Testis (tissue), 3 donors: ENCODE data around the gene CLPTM1L. TPM values are rescaled to one million over a fixed set of nuclear protein-coding genes. Genes with fewer than 3 reads are reported as not detected.

ENCODE experiments used
- DNase-seq: peaks from one replicate; pipeline ENCODE4 v3.0.0-alpha.2; 2019
- H3K27ac ChIP-seq, 2 donors: fragments of 200-600 bp; sonication (generic); one replicate each; pipeline ENCODE4 v1.5.1; 2019
- H3K27me3 ChIP-seq: fragments of 200-600 bp; sonication (generic); one replicate; pipeline ENCODE4 v1.5.1; 2019
- H3K36me3 ChIP-seq: fragments of 200-600 bp; sonication (generic); one replicate; pipeline ENCODE4 v1.5.1; 2017; ENCODE audit warnings: low read depth; ENCODE audit errors: missing control alignments
- H3K4me1 ChIP-seq: fragments of 200-600 bp; sonication (generic); one replicate; pipeline ENCODE4 v1.5.1; 2019
- H3K4me3 ChIP-seq, 2 donors: fragments of 200-600 bp; sonication (generic); one replicate each; pipeline ENCODE4 v1.5.1; 2017 to 2019
- H3K9me3 ChIP-seq: fragments of 200-600 bp; sonication (generic); one replicate; pipeline ENCODE4 v1.5.1; 2017
- POLR2A ChIP-seq: fragments of 450-650 bp; IDR thresholded peaks from one replicate; pipeline ENCODE4 v1.6.1; 2017; ENCODE audit warnings: antibody characterized with exemption, mild to moderate bottlenecking, moderate library complexity
- WGBS, 2 donors: methylation state at CpG; one replicate each; pipeline ENCODE4 v1.1.5; 2018; 5-methylcytosine and 5-hydroxymethylcytosine counted together
- intact Hi-C: fragments of 100-400 bp; cut with DNase I; formaldehyde crosslinking; loops from one replicate; pipeline ENCODE4 v1.15.1; 2023; ENCODE audit warnings: low total_unique reads
- polyA plus RNA-seq: library from polyadenylated mRNA; stranded (reverse); fragments of 350-450 nt; fragmentation: Illumina TruSeq; extraction: RNeasy Lipid Tissue Mini Kit (QIAGEN cat#74804); gene quantifications from one replicate; pipeline ENCODE4 v1.2.3, GENCODE V29; 2014; ENCODE audit warnings: low read depth, low replicate concordance; ENCODE audit not compliant: insufficient read depth
- total RNA-seq, 2 donors: library from RNA; depleted of rRNA; stranded (reverse); fragments of >200 nt; gene quantifications; one replicate each; pipeline ENCODE4 v1.2.3, GENCODE V29; 2016
- TF ChIP-seq, protein P1 (sequence below), 3 experiments: fragments of 450-650 bp in 2 of 3; fragments of 200-600 bp in 1 of 3; sonication (generic) in 1 of 3; IDR thresholded peaks; one replicate each; pipeline ENCODE4 v1.5.1; 2016 to 2019; ENCODE audit warnings: antibody characterized with exemption in 3 of 3, mild to moderate bottlenecking in 2 of 3, moderate library complexity in 1 of 3

CLPTM1L gene
- total and polyA plus RNA-seq, 3 donors from 2014 or later = 148 to 170 (median 150) TPM

DNA sequence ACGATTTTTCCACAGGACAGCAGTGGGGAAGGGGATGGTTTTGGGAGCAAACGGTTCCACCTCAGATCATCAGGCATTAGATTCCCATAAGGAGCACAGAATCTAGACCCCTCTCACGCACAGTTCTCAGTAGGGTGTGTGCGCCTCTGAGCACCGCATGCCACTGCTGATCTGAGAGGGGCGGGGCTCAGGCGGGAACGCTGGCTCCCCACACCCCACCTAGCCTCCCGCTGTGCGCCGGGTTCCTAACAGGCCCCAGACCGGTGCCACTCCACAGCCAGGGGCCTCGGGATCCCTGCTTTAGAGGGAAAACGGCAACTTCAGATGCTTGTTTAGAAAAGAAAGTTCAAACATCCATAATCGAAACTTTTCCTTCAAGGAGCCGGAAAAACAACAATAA is 70.4 kb downstream of the CLPTM1L start:
- Histone ChIP-seq H3K36me3 (no peaks in the 10 kb centered on the region), H3K27me3 (no peaks in the 10 kb centered on the region), H3K27ac (no peak overlapping the region), H3K4me3 (no peak overlapping the region), H3K4me1 (no peaks in the 10 kb centered on the region), H3K9me3 (no peaks in the 10 kb centered on the region)
- no peak for DNase-seq
- 79 to 91% methylated on average over 13 to 16 of the region's 16 CpGs for WGBS, 2 donors
- TF ChIP-seq POLR2A = no peak
- TF ChIP-seq, protein P1, sequence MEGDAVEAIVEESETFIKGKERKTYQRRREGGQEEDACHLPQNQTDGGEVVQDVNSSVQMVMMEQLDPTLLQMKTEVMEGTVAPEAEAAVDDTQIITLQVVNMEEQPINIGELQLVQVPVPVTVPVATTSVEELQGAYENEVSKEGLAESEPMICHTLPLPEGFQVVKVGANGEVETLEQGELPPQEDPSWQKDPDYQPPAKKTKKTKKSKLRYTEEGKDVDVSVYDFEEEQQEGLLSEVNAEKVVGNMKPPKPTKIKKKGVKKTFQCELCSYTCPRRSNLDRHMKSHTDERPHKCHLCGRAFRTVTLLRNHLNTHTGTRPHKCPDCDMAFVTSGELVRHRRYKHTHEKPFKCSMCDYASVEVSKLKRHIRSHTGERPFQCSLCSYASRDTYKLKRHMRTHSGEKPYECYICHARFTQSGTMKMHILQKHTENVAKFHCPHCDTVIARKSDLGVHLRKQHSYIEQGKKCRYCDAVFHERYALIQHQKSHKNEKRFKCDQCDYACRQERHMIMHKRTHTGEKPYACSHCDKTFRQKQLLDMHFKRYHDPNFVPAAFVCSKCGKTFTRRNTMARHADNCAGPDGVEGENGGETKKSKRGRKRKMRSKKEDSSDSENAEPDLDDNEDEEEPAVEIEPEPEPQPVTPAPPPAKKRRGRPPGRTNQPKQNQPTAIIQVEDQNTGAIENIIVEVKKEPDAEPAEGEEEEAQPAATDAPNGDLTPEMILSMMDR (IDR thresholded peaks at IDR 0.05) = no peak
- intact Hi-C loops = no loop called here

DNA sequence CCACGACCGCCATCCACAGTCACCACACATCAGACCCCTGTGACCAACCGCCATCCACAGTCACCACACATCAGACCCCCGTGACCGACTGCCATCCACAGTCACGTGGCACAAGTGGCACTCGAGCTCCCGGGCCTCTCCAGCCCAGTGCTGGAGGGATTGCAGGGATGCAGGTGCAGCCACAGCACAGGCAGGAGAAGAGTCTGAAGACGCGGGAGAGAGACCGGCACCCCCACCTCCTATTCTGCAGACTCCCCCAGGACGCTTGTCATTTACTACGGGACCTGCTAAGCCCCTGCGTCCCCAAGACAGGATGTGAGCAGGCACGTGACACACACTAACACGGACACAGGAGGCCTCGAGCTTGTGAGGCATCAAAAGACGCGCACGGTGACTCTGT is 71.2 kb downstream of the CLPTM1L start:
- WGBS, 2 donors = 94 to 97% methylated on average over 19 to 20 of the region's 20 CpGs
- Histone ChIP-seq H3K4me3 (no peak overlapping the region), H3K27me3 (no peaks in the 10 kb centered on the region), H3K4me1 (no peaks in the 10 kb centered on the region), H3K9me3 (no peaks in the 10 kb centered on the region), H3K36me3 (no peaks in the 10 kb centered on the region), H3K27ac (no peak overlapping the region)
- DNase-seq = no peak
- intact Hi-C loops = no loop called here
- TF ChIP-seq POLR2A = no peak
- TF ChIP-seq, protein P1 (IDR thresholded peaks at IDR 0.05) = no peak

DNA sequence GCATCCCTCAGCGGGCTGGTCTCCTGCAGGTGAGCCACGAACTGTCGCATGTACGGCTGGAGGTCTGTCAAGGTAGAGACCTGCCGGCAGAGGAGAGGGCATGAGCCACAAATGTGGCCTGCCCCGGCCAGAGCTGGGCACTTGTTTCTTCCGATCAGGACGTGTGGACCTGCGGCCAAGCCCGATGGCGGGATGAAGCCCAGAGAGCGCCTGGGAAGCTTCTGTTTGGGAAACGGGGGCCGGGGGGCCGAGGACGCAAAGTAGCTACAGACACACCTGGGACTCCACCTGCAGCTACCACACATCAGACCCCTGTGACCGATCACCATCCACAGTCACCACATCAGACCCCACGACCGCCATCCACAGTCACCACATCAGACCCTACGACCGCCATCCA is 72.7 kb downstream of the CLPTM1L start:
- WGBS, 2 donors = 80 to 96% methylated on average over 12 to 21 of the region's 21 CpGs
- H3K36me3 ChIP-seq = no peaks in the 10 kb centered on the region
- no peaks in the 10 kb centered on the region for H3K9me3 ChIP-seq
- no peak overlapping the region for H3K27ac ChIP-seq
- DNase-seq = no peak
- intact Hi-C loops = no loop called here
- H3K27me3 ChIP-seq = no peaks in the 10 kb centered on the region
- H3K4me3 ChIP-seq = no peak overlapping the region
- no peaks in the 10 kb centered on the region for H3K4me1 ChIP-seq
- TF ChIP-seq, protein P1 (IDR thresholded peaks at IDR 0.05) = no peak
- TF ChIP-seq POLR2A = no peak

DNA sequence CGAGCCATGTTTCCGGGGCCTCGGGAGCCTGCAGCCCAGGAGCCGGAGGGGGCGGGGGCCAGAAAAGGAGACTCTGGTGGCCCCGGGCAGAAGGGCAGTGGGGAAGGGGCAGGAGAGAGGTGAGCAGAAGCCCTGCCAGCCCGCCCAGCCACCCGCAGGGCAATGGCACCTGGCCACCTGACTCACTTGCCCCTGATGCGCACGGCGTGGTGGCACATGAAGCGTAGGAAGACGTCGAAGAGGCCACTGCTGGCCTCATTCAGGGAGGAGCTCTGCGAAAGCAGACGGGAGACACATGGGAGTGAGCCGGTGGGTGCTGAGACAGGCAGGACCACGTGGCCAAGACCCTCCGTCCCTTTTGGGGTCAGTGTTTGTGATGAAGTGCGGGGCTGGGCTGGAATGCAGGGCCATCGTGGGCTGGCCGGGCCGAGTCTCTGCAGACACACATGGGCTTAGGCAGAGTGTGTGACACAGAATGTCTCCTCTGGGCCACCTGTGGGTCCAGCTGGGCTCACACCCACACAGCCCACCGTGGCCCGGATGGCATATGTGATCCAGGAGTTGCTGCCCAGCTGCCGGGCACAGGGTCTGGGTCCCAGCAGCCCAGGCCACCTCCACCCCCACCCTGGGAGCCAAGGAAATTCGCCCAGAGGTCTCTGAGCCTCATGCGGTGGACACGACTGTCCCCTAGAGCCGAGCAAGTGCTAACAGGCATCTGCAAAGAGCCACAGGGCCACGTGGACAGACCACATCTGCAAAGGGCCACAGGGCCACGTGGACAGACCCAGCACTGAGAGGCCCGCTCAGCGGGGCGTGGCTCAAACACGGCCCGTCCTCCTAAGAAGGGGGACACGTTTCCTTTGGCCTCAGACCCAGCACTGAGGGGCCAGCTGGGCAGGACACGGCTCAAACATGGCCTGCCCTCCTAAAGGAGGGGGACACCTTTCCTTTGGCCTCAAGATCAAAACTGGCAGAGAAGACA is 73.7 kb downstream of the CLPTM1L start:
- TF ChIP-seq, protein P1 (IDR thresholded peaks at IDR 0.05) = no peak
- TF ChIP-seq POLR2A = no peak
- DNase-seq = no peak
- Histone ChIP-seq H3K27me3 (no peaks in the 10 kb centered on the region), H3K36me3 (no peaks in the 10 kb centered on the region), H3K4me3 (no peak overlapping the region), H3K9me3 (no peaks in the 10 kb centered on the region), H3K4me1 (no peaks in the 10 kb centered on the region), H3K27ac (no peak overlapping the region)
- intact Hi-C loops = no loop called here
- WGBS, 2 donors = 91 to 96% methylated on average over 15 to 39 of the region's 39 CpGs
